Endodermal cell (in vitro differentiated cells): ENCODE data around the gene ZIC5. TPM values are rescaled to one million over a fixed set of nuclear protein-coding genes. Genes with fewer than 3 reads are reported as not detected.

ENCODE experiments used
- DNase-seq: peaks from one replicate; pipeline ENCODE4 v3.0.0-alpha.2; 2017
- H3K27ac ChIP-seq: 2 replicates; pipeline ENCODE4 v1.5.1; 2013; ENCODE audit warnings: mild to moderate bottlenecking, low read depth, low read length, moderate library complexity
- H3K27me3 ChIP-seq: 2 replicates; pipeline ENCODE4 v1.6.1; 2013; ENCODE audit warnings: mild to moderate bottlenecking, low read length, moderate library complexity; ENCODE audit not compliant: insufficient read depth, control insufficient read depth, poor library complexity, severe bottlenecking
- H3K36me3 ChIP-seq: 2 replicates; pipeline ENCODE4 v1.7.0; 2013; ENCODE audit warnings: mild to moderate bottlenecking, low read length, moderate library complexity; ENCODE audit not compliant: control insufficient read depth, insufficient read depth
- H3K4me1 ChIP-seq: one replicate; pipeline ENCODE4 v1.7.0; 2013; ENCODE audit warnings: low read length; ENCODE audit not compliant: control insufficient read depth, insufficient read depth
- H3K4me3 ChIP-seq: 2 replicates; pipeline ENCODE4 v1.5.1; 2013; ENCODE audit warnings: mild to moderate bottlenecking, low read length, moderate library complexity
- H3K9ac ChIP-seq: 2 replicates; pipeline ENCODE4 v1.6.1; 2013; ENCODE audit warnings: mild to moderate bottlenecking, low read length, moderate library complexity; ENCODE audit not compliant: poor library complexity, severe bottlenecking; ENCODE audit errors: extremely low read depth
- H3K9me3 ChIP-seq: 2 replicates; pipeline ENCODE4 v1.6.1; 2013; ENCODE audit warnings: mild to moderate bottlenecking, low read length, moderate library complexity; ENCODE audit not compliant: control insufficient read depth
- H3K27ac Mint-ChIP-seq: 2 replicates; pipeline ENCODE4 v1.8.0; 2020; ENCODE audit warnings: mixed read lengths
- H3K27me3 Mint-ChIP-seq: 2 replicates; pipeline ENCODE4 v1.8.0; 2021; ENCODE audit warnings: mild to moderate bottlenecking, mixed read lengths; ENCODE audit not compliant: insufficient read depth
- H3K36me3 Mint-ChIP-seq: 2 replicates; pipeline ENCODE4 v1.8.0; 2020; ENCODE audit warnings: low read depth, mixed read lengths
- H3K4me1 Mint-ChIP-seq: 2 replicates; pipeline ENCODE4 v1.8.0; 2020; ENCODE audit warnings: mixed read lengths
- H3K4me3 Mint-ChIP-seq: 2 replicates; pipeline ENCODE4 v1.8.0; 2020; ENCODE audit warnings: mild to moderate bottlenecking, moderate library complexity, mixed read lengths
- H3K9me3 Mint-ChIP-seq: 2 replicates; pipeline ENCODE4 v1.8.0; 2020; ENCODE audit warnings: mild to moderate bottlenecking, mixed read lengths
- CTCF ChIP-seq: fragments of 200-600 bp; sonication (generic); conservative IDR thresholded peaks from 2 replicates; pipeline ENCODE4 v1.5.0; 2021; ENCODE audit warnings: antibody characterized with exemption, mild to moderate bottlenecking
- WGBS, 2 experiments: methylation state at CpG; one replicate each; pipeline versions ENCODE4 v1.1.5 to v1.1.7; 2013; ENCODE audit warnings: missing lambda C conversion rate in 2 of 2, mixed read lengths in 1 of 2; ENCODE audit not compliant: insufficient coverage in 1 of 2, insufficient read length in 1 of 2; 5-methylcytosine and 5-hydroxymethylcytosine counted together
- total RNA-seq, 2 donors: library from RNA; stranded (reverse); fragmentation: NEBNext Ultra II Directional in 1 of 2; extraction: Animal tissue kit (Norgen Biotek cat#: 25700) in 1 of 2; gene quantifications; 2 replicates in 1 of 2; 3 replicates in 1 of 2; pipeline ENCODE4 v1.2.1, GENCODE V29; 2021

The ZIC5 gene
- total RNA-seq, 2 donors from 2014 or later = 11.0 to 13.7 TPM

- Histone ChIP-seq H3K4me1 (no peaks in the 10 kb centered on the region), H3K27ac (no peak overlapping the region), H3K9me3 (no peaks in the 10 kb centered on the region), H3K4me3 (no peak overlapping the region), H3K27me3 (no peaks in the 10 kb centered on the region), H3K36me3 (no peaks in the 10 kb centered on the region), H3K9ac (no peak overlapping the region)
- 80 to 94% methylated on average over 1 to 4 of the region's 4 CpGs for WGBS, 2 experiments
- TF ChIP-seq CTCF = no peak
- Mint-ChIP-seq H3K4me3 (no peak overlapping the region), H3K36me3 (no peaks in the 10 kb centered on the region), H3K4me1 (peaks cover 3% of the 10 kb centered on the region), H3K9me3 (no peaks in the 10 kb centered on the region), H3K27me3 (peaks cover 10% of the 10 kb centered on the region), H3K27ac (no peak overlapping the region)
- no peak for DNase-seq
Measured at GRCh38 chr13:99941911-99942310, 29.7 kb downstream of the ZIC5 start.

- Mint-ChIP-seq H3K4me1 (peaks cover 3% of the 10 kb centered on the region), H3K4me3 (no peak overlapping the region), H3K36me3 (no peaks in the 10 kb centered on the region), H3K27me3 (peaks cover 6% of the 10 kb centered on the region), H3K27ac (no peak overlapping the region), H3K9me3 (no peaks in the 10 kb centered on the region)
- Histone ChIP-seq H3K27ac (no peak overlapping the region), H3K27me3 (no peaks in the 10 kb centered on the region), H3K9me3 (no peaks in the 10 kb centered on the region), H3K9ac (no peak overlapping the region), H3K36me3 (no peaks in the 10 kb centered on the region), H3K4me1 (no peaks in the 10 kb centered on the region), H3K4me3 (no peak overlapping the region)
- no peak for TF ChIP-seq CTCF
- WGBS, 2 experiments = 90 to 93% methylated on average over 6 to 7 of the region's 7 CpGs
- no peak for DNase-seq
Measured at GRCh38 chr13:99941086-99941485, 30.5 kb downstream of the ZIC5 start.

DNA sequence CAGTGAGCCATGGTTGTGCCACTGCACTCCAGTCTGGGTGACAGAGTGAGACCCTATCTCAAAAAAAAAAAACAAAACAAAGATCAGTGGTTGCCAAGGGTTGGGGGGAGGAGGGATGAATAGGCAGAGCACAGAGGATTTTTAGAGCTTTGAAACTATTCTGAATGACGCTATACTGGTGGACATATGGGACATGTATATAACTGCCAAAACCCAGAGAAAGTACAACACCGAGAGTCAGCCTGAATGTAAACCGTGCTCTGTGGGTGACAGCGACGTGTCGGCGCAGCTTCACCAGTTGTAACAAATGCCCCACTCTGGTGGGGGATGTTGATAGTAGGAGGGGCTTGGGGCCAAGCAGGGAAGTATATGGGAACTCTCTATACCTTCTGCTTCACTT is 32.9 kb downstream of the ZIC5 start:
- Mint-ChIP-seq H3K4me1 (peaks cover 3% of the 10 kb centered on the region), H3K4me3 (no peak overlapping the region), H3K36me3 (no peaks in the 10 kb centered on the region), H3K27ac (no peak overlapping the region), H3K9me3 (no peaks in the 10 kb centered on the region), H3K27me3 (no peaks in the 10 kb centered on the region)
- Histone ChIP-seq H3K27me3 (no peaks in the 10 kb centered on the region), H3K4me1 (no peaks in the 10 kb centered on the region), H3K36me3 (no peaks in the 10 kb centered on the region), H3K9me3 (no peaks in the 10 kb centered on the region), H3K4me3 (no peak overlapping the region), H3K9ac (no peak overlapping the region), H3K27ac (no peak overlapping the region)
- TF ChIP-seq CTCF = no peak
- WGBS, 2 experiments = 85 to 98% methylated on average over 6 to 7 of the region's 7 CpGs
- DNase-seq = no peak
